ENCODE measurements around the gene DNAJC5G.
"Not testable (repeated sequence)": the region's sequence is repeated elsewhere in the genome, so short reads cannot be mapped to it uniquely, and the experiment has no call there.

- not testable (repeated sequence) for TF ChIP-seq EP300 (IDR thresholded peaks at IDR 0.05; ENCODE audit: low read depth); CTCF (IDR thresholded peaks at IDR 0.05); POLR2A (IDR thresholded peaks at IDR 0.05); POLR2AphosphoS5 (IDR thresholded peaks at IDR 0.05)
These were observed 2.4 kb upstream of the DNAJC5G start for GRCh38 chr2:27272537-27273522.
